ENCODE measurements around the gene RTN4RL1.

DNA sequence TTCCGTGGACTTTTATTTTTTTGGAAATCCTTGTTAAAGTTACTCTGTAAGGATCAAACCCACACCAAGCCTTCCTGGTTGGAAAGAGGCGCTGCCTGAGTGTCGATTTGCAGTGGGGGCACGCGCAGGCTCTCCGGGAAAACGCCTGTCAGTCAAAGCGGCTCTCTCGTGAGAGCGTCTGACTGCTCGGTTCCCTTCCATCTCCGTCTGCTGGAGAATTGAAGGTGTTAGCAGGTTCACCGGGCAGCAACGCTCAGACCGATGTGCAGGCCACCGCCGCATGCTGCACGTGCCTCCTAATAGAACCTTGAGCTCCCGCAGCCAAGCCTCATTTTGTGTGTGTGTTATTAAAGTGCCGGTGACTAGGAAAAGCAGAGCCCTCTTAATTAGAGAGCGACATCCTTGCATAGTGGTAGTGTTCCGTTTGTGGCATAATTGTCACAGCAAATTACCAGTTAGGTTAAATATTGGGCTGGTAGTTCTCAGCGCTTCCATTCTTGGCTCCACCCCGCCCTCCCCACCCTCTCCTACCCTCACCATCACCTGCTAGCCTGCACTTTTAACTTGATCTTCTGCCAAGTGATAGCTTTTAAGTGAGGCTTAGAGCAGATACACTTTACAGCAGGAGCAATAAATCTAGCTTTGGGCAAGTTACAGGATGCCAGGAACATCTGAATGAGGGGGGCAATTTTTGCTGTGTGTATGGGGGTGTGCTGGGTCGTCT lies 119.8 kb downstream of the RTN4RL1 start:
- TF ChIP-seq, protein P1, sequence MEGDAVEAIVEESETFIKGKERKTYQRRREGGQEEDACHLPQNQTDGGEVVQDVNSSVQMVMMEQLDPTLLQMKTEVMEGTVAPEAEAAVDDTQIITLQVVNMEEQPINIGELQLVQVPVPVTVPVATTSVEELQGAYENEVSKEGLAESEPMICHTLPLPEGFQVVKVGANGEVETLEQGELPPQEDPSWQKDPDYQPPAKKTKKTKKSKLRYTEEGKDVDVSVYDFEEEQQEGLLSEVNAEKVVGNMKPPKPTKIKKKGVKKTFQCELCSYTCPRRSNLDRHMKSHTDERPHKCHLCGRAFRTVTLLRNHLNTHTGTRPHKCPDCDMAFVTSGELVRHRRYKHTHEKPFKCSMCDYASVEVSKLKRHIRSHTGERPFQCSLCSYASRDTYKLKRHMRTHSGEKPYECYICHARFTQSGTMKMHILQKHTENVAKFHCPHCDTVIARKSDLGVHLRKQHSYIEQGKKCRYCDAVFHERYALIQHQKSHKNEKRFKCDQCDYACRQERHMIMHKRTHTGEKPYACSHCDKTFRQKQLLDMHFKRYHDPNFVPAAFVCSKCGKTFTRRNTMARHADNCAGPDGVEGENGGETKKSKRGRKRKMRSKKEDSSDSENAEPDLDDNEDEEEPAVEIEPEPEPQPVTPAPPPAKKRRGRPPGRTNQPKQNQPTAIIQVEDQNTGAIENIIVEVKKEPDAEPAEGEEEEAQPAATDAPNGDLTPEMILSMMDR (IDR thresholded peaks at IDR 0.05; ENCODE audit: insufficient read depth, low read depth, low read length): no peak
- no peak for TF ChIP-seq EZH2 (IDR thresholded peaks at IDR 0.05; ENCODE audit: insufficient read depth, low read length)

Data from astrocyte (in vitro differentiated cells and primary cell).